ENCODE results near the gene GOLGB1. TPM values are rescaled to one million over a fixed set of nuclear protein-coding genes. Genes with fewer than 3 reads are reported as not detected.

The GOLGB1 gene
- total RNA-seq, 1 donor from 2014 or later: 48.1 TPM

DNA sequence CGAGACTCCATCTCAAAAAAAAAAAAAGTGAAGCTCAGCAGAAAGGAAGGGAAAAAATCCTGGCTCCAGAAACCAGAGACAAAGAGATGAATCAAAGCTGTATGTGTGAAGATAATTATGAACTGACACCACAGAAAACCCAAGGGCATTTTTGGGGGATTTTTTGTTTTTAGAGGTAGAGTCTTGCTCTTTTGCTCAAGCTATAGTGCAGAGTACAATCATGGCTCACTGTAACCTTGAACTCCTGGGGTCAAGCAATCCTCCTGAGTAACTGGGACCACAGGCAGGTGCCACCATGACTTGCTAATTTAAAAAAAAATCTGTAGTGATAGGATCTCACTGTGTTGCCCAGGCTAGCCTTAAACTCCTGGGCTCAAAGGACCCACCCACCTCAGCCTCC, 111.6 kb downstream of the GOLGB1 start:
- DNase-seq (ENCODE audit: low read depth): no peak

DNA sequence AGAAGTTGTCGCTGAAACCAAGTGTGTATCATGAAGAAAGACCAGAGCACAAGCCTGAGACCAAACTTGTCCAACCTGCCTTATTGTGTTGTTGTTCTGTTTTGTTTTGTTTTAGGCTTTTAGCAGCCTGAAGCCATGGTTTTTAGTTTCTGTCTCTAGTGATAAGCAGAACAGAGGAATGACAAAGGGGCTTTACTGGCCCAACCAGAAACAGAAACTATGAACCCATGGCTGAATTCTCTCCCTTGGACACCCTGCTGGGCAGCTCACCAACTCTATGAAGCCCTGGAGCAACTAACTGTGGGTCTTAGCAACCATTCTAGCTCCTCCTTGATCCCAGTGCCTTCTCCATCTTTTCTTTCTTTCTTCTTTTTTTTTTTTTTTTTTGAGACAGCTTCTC, 119.2 kb downstream of the GOLGB1 start:
- no peak for DNase-seq (ENCODE audit: low read depth)

DNA sequence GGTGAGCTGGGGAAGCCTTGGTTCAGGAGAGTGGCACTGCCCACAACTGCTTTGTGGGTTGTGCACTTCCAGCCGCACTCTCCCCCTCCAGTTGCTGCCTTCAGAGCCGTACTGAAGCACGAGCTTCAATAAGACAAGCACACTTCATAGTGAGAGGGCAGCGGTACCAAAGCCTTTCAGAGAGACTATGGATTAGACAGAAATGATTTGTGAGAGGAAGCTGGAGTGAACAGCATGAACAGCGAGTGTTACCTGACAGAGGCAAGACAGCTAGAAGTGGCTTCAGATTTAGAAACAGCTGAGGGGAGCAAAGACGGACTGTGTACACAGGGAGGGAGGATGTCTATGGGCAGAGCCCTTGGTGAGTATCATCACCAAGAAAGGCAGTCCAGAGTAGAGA, 119.9 kb downstream of the GOLGB1 start:
- peak; percentile 3 for DNase-seq (ENCODE audit: low read depth)

DNA sequence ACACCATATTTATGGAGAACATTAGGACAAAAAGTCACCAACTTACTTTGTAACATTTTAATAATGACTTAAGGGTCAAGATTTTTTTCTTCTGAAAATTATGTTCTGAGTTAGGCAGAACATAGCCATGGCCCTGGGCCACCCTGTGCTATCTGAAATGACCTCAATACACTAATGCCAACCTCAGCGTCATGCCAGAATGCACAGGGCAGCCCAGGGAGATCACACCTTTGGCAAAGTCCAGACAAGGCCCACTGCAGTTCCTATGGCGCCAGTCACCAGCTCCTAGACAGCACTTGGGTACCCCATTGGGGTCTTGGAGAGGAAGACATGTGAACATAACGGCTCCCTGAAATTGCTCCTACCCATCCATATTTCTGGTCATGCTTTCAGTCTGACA, 121.9 kb downstream of the GOLGB1 start:
- no peak for DNase-seq (ENCODE audit: low read depth)

DNA sequence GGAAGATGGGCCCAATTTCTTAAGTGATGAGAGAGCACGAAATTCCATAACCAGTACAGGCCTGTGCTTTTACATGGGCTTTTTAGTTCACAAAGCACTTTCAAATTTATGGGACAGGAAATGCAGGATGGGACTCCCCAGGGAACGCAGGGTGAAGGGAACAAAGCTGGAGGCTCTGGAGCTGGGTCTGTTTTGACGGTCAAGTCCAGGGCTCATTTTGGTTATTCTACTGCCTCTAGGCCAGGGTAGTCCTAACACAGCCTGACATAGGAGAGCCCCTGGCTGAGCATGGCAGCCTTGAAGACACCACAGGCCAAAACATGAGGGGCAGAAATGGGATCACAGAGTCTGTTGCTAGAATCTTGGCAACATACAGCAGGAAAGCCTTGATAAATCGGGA, 122.3 kb downstream of the GOLGB1 start:
- DNase-seq (ENCODE audit: low read depth): no peak

DNA sequence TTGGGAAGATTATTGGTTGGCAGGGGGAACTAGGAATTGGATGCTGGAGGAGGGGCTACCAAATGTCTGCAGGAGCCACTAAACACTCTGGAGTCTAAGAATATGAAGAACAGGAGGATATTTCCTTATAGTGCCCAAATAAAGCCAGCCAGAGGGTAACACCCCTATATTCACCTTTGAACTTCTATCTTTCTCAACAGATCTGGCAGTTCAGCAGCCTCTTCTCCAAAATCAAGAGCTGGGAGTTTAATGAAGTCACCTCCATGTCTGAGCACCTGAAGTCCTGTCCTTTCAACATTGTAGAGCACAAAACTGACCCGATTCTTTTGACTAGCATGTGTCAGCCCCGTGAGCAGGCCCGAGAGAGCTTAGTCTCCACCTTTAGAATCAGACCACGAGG, 123.0 kb downstream of the GOLGB1 start:
- no peak for DNase-seq (ENCODE audit: low read depth)

DNA sequence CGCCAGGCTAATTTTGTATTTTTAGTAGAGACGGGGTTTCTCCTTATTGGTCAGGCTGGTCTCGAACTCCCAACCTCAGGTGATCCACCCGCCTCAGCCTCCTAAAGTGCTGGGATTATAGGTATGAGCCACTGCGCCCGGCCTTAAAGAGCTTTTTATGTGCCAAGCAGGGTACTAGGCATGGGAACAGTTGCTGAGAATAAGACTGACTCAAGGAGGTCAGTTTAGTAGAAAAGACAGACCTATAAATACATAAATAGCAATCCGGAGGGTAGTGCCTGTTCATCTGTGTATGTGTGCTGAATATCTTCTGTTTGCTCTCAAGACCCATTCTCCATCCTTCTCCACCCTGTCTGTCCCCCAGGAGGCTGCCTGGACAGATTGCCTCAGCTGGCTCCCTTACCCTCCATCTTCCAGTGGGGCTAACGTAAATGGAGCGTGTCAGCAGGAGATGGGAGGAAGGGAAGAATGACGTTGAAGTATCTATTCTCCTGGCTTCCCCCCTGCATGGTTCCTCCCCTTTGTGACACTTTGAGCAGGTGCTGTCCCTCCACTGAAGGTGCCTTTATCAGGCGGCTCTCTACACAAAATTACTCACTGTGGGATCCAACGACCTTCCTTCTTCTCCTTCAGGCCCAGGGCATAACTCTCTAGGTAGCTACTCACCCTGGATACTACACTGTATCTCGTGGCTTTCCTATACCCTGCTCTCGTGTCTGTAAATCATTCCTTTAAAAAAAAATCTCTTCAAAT, 125.2 kb downstream of the GOLGB1 start:
- DNase-seq (ENCODE audit: low read depth): no peak

DNA sequence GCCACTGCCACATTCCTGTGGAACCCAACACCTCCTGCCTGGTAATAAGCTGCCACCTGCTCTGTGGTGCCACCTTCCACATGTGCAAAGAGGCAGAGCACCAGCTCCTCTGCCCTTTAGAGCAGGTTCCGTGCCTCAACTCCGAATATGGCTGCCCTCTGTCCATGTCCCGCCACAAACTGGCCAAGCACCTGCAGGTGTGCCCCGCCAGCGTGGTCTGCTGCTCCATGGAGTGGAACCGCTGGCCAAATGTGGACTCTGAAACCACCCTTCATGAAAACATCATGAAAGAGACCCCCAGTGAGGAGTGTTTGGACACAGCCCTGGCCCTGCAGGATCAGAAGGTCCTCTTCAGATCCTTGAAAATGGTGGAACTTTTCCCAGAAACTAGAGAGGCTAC, 128.1 kb downstream of the GOLGB1 start:
- DNase-seq (ENCODE audit: low read depth): peak; percentile 24

DNA sequence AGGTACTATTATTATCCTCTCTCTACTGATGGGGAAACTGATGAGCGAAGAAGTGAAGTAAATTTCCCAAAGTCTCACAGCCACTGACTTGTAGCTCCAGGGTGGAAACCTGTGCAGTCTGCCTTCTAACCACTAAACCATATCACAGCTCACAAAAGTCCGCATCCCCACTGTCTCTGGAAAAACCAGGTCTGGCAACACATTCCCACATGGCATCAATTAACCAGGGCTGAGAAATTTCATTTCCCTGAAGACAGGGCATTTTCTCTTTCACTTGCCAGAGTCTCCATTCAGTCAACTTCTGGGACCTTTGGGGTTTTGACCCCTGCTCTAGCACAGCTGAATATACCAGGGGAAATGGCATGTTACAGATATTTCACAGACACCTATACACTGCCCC, 129.8 kb downstream of the GOLGB1 start:
- DNase-seq (ENCODE audit: low read depth): no peak

Other genes starting within 250 kb of the GOLGB1 start
- gene POLQ, start 203.8 kb downstream of the GOLGB1 start, total RNA-seq: 0.16 and 1.2 TPM in 2 replicates
- gene ARGFX, start 181.8 kb downstream of the GOLGB1 start, total RNA-seq: not detected in 2 replicates
- gene FBXO40, start 156.4 kb downstream of the GOLGB1 start, total RNA-seq: 0.83 TPM in 1 of 2 replicates, not detected in the other
- gene HCLS1, start 88.8 kb downstream of the GOLGB1 start, total RNA-seq: 0.31 TPM in 1 of 2 replicates, not detected in the other
- gene IQCB1, start 85.3 kb upstream of the GOLGB1 start, total RNA-seq: 15.3 and 23.8 TPM in 2 replicates
- gene EAF2, start 85.5 kb upstream of the GOLGB1 start, total RNA-seq: 7.0 and 10.7 TPM in 2 replicates
- gene SLC15A2, start 144.7 kb upstream of the GOLGB1 start, total RNA-seq: 0.26 and 0.51 TPM in 2 replicates